Measurements from ENCODE around the gene EEF1G. TPM values are rescaled to one million over a fixed set of nuclear protein-coding genes. Genes with fewer than 3 reads are reported as not detected.
A peak's percentile ranks its signal among the peaks of the same experiment; 100 is the strongest.

Gene EEF1G
- total RNA-seq, 1 donor from 2014 or later: 899 TPM

DNA sequence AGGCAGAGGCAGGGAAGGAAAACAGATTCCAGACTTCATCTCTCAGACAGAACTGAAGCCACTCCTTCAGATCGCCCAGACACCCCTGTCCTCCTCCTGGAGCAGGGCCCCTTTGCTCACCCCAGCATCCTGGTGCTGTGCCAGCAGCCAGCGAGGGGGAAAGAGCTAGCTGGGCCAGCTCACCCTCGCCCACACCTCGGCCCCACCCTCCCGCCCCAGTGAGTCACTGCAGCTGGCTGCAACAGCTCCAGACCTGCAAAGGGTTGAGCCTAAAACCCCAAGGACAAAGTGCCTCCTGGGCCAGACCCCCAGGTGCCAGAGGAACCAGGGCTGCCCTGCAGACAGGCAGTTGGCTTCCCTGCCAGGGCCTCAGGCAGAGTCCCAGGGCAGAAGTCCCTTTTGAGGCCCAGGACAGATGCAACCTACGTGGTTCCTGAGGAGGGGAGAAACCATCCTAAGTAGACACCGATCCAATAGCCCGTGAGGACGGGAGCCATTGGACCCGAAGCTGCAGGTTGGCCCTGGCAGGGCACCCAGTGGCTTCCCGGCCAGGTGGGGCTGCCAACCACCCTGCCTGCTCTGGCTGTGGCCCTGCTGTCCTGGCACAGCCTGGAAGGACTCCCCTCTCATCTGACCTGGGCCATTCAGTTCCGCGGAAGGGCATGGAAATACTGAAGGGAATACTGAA is 34.3 kb downstream of the EEF1G start:
- peak; percentile 7 to 37 for ATAC-seq
- no peaks in the 10 kb centered on the region for H3K9me3 ChIP-seq
- peaks cover 89% of the 10 kb centered on the region for H3K4me1 ChIP-seq
- peak overlapping the region; percentile 97 for H3K27ac ChIP-seq
- DNase-seq: no peak
- H3K36me3 ChIP-seq: peaks cover 43% of the 10 kb centered on the region
- TF ChIP-seq, protein P1, sequence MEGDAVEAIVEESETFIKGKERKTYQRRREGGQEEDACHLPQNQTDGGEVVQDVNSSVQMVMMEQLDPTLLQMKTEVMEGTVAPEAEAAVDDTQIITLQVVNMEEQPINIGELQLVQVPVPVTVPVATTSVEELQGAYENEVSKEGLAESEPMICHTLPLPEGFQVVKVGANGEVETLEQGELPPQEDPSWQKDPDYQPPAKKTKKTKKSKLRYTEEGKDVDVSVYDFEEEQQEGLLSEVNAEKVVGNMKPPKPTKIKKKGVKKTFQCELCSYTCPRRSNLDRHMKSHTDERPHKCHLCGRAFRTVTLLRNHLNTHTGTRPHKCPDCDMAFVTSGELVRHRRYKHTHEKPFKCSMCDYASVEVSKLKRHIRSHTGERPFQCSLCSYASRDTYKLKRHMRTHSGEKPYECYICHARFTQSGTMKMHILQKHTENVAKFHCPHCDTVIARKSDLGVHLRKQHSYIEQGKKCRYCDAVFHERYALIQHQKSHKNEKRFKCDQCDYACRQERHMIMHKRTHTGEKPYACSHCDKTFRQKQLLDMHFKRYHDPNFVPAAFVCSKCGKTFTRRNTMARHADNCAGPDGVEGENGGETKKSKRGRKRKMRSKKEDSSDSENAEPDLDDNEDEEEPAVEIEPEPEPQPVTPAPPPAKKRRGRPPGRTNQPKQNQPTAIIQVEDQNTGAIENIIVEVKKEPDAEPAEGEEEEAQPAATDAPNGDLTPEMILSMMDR (IDR thresholded peaks at IDR 0.05): no peak
- H3K27me3 ChIP-seq (ENCODE audit: low read depth): no peaks in the 10 kb centered on the region
- intact Hi-C loops (cut with DNase I): no loop called here
- peak overlapping the region; percentile 29 for H3K4me3 ChIP-seq

DNA sequence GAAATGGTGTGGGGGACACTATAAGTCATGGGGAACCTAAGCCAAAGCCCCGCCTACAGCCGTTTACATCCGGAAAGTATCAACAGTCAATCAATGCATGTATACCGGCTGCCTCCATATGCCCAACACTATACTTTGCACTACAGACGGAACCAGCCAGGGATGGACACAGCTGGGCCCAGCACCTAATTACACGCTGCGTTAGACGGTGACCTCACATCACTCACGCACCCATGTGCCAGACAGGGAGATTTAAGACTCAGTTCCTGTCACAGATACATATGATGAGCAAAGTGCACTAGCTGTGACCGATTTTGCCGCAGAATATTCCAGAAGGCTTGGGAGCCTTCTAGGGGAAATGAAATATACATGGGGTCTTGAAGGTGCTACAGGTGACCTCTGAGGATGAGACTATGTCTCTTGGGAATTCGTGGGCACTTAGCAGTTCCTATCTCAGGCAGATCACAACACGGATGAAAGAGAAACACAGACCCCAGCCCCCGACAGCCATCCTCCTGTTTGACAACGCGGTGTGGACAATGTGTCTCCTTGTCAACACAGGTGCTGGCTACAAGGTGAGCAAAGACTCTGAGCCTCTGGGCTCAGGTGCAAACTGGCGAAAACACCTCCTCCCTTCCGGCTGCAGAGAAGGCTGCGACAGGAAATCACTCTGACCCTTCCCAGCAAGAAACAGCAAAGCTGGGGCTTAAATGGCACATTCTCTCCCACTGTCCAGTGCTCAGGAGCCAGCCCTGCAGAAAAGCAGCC is 35.0 kb downstream of the EEF1G start:
- intact Hi-C loops (cut with DNase I): no loop called here
- peak overlapping the region; percentile 97 for H3K27ac ChIP-seq
- peak overlapping the region; percentile 29 for H3K4me3 ChIP-seq
- ATAC-seq: no peak
- no peaks in the 10 kb centered on the region for H3K27me3 ChIP-seq (ENCODE audit: low read depth)
- TF ChIP-seq, protein P1 (IDR thresholded peaks at IDR 0.05): no peak
- peaks cover 82% of the 10 kb centered on the region for H3K4me1 ChIP-seq
- no peaks in the 10 kb centered on the region for H3K9me3 ChIP-seq
- DNase-seq: no peak
- peaks cover 50% of the 10 kb centered on the region for H3K36me3 ChIP-seq

DNA sequence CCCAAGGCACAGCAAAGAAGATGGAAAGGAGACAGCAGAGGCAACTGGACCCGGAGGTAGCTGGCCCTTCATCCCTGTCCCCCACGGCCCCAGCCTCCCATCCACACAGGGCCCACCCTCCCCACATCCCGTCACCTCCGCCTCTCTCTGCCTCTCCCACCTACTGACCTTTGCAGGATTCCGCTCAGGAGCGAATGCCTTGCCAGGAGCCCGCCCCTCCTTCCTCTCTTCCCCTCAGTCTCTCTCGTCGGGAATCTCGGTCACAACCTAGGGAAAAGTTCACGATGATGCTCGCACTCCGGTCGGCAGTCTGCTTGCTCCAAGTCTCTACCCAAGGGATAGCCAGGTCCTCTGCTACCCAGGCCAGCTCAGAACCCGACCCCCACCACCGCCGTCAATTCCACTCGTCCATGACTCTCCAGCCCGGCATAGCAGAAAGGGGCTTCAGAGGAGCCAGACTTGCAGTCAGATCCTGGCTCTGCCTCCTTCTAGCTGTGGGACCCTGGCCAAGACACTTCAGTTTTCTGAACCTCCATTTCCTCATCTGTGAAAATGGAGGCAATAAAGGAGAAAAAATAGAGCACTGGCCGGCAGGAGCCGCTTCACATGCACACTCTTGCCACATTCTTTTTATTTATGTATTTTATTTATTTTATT is 37.3 kb downstream of the EEF1G start:
- Histone ChIP-seq H3K27ac (no peak overlapping the region), H3K4me3 (no peak overlapping the region), H3K36me3 (peaks cover 68% of the 10 kb centered on the region), H3K4me1 (peaks cover 60% of the 10 kb centered on the region), H3K9me3 (no peaks in the 10 kb centered on the region), H3K27me3 (ENCODE audit: low read depth) (no peaks in the 10 kb centered on the region)
- DNase-seq: no peak
- no peak for ATAC-seq
- TF ChIP-seq, protein P1 (IDR thresholded peaks at IDR 0.05): no peak
- intact Hi-C loops (cut with DNase I): no loop called here

DNA sequence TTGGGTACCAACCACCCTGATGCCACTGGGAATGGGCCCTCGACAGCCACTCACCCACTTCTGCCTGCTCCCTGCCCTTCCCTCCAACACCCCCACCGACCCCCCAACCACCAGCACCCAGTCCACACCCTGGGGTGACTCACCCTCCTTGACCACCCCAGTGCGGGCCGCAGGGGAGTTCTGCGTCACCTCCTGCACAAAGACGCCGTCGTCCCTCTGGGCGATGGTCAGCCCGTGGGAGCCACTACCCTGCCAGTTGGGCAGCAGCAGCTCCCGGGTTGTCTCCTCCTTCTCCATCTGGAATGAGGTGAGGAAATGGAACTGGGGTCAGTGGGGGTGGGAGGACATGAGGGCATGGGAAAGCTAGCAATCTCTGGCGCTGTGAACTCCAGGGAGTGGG is 37.9 kb downstream of the EEF1G start:
- ATAC-seq (no peak), DNase-seq (no peak)
- intact Hi-C loops (cut with DNase I): no loop called here
- TF ChIP-seq, protein P1 (IDR thresholded peaks at IDR 0.05): no peak
- Histone ChIP-seq H3K9me3 (no peaks in the 10 kb centered on the region), H3K27ac (no peak overlapping the region), H3K4me3 (no peak overlapping the region), H3K27me3 (ENCODE audit: low read depth) (no peaks in the 10 kb centered on the region), H3K36me3 (peaks cover 75% of the 10 kb centered on the region), H3K4me1 (peaks cover 54% of the 10 kb centered on the region)

DNA sequence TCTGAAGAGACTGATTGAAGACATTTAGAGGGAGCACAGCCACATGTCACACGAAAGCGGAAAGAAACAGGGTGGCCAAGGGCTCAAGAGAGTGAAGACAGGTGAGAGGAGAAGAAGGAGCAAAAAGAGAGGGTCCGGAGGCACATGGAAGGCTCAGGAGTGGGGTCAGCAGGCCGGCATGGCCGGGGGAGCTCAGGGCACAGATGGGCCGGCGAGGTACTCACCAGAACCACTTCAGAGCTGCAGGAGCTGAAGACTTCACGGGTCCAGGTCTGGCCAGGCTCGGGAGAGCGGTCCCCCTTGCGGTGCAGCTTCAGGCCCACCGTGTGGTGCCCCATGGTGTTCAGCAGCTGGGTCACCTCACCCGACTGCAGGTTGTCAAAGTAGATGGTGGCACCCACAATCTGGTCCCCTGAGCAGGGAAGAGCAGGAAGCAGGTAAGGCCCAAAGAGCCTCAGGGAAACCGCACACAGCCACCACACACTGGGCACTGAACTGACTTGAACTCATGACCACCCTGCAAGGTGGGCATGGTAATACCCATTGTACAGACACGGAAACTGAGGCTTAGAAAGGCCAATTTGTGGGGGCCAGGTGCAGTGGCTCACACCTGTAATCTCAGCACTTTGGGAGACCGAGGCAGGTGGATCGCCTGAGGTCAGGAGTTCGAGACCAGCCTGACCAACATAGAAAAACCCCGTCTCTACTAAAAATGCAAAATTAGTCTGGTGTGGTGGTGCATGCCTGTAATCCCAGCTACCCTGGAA is 38.7 kb downstream of the EEF1G start:
- H3K36me3 ChIP-seq: peaks cover 83% of the 10 kb centered on the region
- no peak for DNase-seq
- no peak for ATAC-seq
- peaks cover 45% of the 10 kb centered on the region for H3K4me1 ChIP-seq
- no peaks in the 10 kb centered on the region for H3K27me3 ChIP-seq (ENCODE audit: low read depth)
- intact Hi-C loops (cut with DNase I): no loop called here
- no peaks in the 10 kb centered on the region for H3K9me3 ChIP-seq
- TF ChIP-seq, protein P1 (IDR thresholded peaks at IDR 0.05): no peak
- no peak overlapping the region for H3K4me3 ChIP-seq
- H3K27ac ChIP-seq: no peak overlapping the region

All from lower lobe of right lung (tissue), 2 donors.